BJ (cell line): Measurements from ENCODE around the gene BEAN1. TPM values are rescaled to one million over a fixed set of nuclear protein-coding genes. Genes with fewer than 3 reads are reported as not detected.

Experiments used
- CTCF ChIA-PET: fragments of 350-600 bp; formaldehyde crosslinking; extraction: SDS; loops from one replicate; lab custom pipeline; 2021; ENCODE audit warnings: antibody characterized with exemption, inconsistent platforms; lab: Yijun Ruan, JAX
- POLR2A ChIA-PET: fragments of 300-600 bp; sonication (Branson Sonifier 250); formaldehyde crosslinking; extraction: SDS; loops from one replicate; lab custom pipeline; 2021; ENCODE audit warnings: antibody characterized with exemption; lab: Charles Lee
- DNase-seq: peaks from one replicate; pipeline ENCODE4 v3.0.0-alpha.2; 2011; ENCODE audit warnings: low read depth
- H3K27me3 ChIP-seq: 2 replicates; pipeline ENCODE4 v1.6.0; 2011; ENCODE audit warnings: low read length; ENCODE audit not compliant: control insufficient read depth, insufficient read depth
- H3K36me3 ChIP-seq: 2 replicates; pipeline ENCODE4 v1.5.1; 2011; ENCODE audit warnings: low read length; ENCODE audit not compliant: control insufficient read depth, insufficient read depth
- H3K4me3 ChIP-seq: 2 replicates; pipeline ENCODE4 v1.5.1; 2011; ENCODE audit warnings: low read depth, mild to moderate bottlenecking, control low read depth, low read length
- polyA plus RNA-seq: library from polyadenylated mRNA; depleted of rRNA; stranded (reverse); fragments of >200 nt; gene quantifications from 2 replicates; pipeline ENCODE4 v1.2.3, GENCODE V29; 2011
- TF ChIP-seq, protein P1 (sequence below): IDR thresholded peaks from 2 replicates; pipeline ENCODE4 v1.5.1; 2011; ENCODE audit warnings: low read depth, mild to moderate bottlenecking, control low read depth, inconsistent platforms, low read length, moderate library complexity; ENCODE audit not compliant: insufficient read depth

The BEAN1 gene
- polyA plus RNA-seq, 1 experiment: not detected

DNA sequence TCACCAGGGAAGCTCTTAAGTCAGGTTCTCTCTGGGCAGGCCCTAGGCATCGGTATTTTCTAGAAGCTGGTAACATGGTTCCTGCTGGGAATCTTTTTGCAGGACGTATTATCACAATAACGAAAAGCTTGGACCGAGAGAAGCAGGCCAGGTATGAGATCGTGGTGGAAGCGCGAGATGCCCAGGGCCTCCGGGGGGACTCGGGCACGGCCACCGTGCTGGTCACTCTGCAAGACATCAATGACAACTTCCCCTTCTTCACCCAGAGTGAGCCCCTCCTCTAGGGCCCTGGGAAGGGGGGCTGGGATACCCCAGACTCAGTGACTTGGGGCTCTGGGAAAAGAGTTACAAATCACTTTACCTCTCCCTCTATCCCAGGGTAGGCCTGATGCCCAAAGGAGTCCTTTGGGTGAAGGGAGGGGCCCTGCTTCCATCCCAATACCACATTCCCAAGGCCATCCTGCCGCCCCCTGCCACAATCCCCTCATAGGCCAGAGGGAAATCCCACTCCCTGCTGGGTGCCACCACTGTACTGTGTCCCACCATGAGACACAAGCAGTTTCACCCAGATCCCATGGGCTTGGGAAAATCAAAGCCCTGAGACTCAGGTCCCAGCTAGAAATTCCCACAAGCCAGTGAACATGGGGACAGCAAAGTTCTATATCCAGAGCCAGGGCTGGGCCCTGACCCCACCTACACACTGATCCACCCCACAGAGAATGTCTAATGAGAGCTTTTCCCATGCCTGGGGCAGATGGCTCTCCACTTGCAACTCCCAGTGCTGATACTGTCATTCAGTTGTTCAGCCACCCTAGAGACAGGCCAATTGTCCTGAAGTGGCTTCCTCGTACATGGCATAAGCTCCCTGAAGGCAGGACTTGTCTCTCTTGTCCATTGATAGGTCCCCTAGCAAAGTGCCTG, 37.6 kb upstream of the BEAN1 start:
- TF ChIP-seq, protein P1, sequence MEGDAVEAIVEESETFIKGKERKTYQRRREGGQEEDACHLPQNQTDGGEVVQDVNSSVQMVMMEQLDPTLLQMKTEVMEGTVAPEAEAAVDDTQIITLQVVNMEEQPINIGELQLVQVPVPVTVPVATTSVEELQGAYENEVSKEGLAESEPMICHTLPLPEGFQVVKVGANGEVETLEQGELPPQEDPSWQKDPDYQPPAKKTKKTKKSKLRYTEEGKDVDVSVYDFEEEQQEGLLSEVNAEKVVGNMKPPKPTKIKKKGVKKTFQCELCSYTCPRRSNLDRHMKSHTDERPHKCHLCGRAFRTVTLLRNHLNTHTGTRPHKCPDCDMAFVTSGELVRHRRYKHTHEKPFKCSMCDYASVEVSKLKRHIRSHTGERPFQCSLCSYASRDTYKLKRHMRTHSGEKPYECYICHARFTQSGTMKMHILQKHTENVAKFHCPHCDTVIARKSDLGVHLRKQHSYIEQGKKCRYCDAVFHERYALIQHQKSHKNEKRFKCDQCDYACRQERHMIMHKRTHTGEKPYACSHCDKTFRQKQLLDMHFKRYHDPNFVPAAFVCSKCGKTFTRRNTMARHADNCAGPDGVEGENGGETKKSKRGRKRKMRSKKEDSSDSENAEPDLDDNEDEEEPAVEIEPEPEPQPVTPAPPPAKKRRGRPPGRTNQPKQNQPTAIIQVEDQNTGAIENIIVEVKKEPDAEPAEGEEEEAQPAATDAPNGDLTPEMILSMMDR: no peak
- Histone ChIP-seq H3K4me3 (no peak overlapping the region), H3K27me3 (no peaks in the 10 kb centered on the region; the same call in 1 of the 2 replicates), H3K36me3 (no peaks in the 10 kb centered on the region)
- DNase-seq: no peak
- ChIA-PET POLR2A (no interaction called here), CTCF (interaction anchor here (0.9 to 1.6 kb wide), 2 partner anchors 17 to 351 kb away, joined by 3 to 4 read pairs; no protein-coding TSS in a partner anchor)

- Histone ChIP-seq H3K27me3 (no peaks in the 10 kb centered on the region; the same call in 1 of the 2 replicates), H3K36me3 (no peaks in the 10 kb centered on the region), H3K4me3 (no peak overlapping the region)
- CTCF ChIA-PET: interaction anchor here (0.9 to 1.6 kb wide), 2 partner anchors 16 to 350 kb away, joined by 3 to 4 read pairs; no protein-coding TSS in a partner anchor
- POLR2A ChIA-PET: no interaction called here
- TF ChIP-seq, protein P1: no peak
- no peak for DNase-seq
Measured at GRCh38 chr16:66390346-66391108, 36.6 kb upstream of the BEAN1 start.

GRCh38 chr16:66391726-66392670, 35.1 kb upstream of the BEAN1 start:
- H3K27me3 ChIP-seq: peaks cover 2% of the 10 kb centered on the region
- DNase-seq: no peak
- no peaks in the 10 kb centered on the region for H3K36me3 ChIP-seq
- CTCF ChIA-PET: interaction anchor here (1.5 to 2.0 kb wide), 3 partner anchors 13 to 35 kb away, joined by 5 to 7 read pairs (median 5); no protein-coding TSS in a partner anchor
- TF ChIP-seq, protein P1: no peak
- POLR2A ChIA-PET: no interaction called here
- no peak overlapping the region for H3K4me3 ChIP-seq

DNA sequence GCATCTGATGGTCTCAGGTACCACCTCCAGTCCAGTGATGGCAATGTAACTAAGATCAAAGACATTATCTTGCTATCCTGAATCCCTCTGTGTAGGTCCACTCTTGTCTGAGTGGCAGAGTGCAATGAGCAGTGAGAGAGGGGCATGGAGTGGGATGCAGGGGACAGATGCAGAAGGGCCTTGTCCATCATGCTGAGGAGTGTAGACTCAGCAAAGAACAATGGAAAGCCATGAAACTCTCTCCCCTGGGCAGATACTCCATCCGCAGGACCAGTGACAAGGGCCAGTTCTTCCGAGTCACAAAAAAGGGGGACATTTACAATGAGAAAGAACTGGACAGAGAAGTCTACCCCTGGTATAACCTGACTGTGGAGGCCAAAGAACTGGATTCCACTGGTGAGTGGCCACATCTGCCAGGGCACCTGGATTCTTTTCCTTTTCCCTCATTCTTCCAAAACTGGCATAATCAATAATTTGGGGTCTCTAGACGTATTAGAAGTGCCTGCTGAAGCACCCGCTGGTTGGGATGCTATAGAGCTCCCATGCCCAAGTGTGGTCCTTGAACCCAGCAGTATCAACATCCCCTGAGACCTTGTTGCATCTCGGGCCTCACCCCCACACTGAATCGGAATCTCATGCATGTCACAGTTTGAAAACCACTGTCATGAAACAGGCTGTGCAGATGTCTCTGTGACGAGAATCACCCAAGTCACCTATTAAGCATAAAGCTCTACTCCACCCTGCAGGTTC, 31.1 kb upstream of the BEAN1 start:
- ChIA-PET CTCF (interaction anchor here (0.6 to 1.6 kb wide), 2 partner anchors 11 to 363 kb away, joined by 3 to 5 read pairs; no protein-coding TSS in a partner anchor), POLR2A (interaction anchor here (0.6 kb wide), 1 partner anchor 799 kb away, joined by 3 read pairs; no protein-coding TSS in a partner anchor)
- H3K36me3 ChIP-seq: no peaks in the 10 kb centered on the region
- no peak for DNase-seq
- TF ChIP-seq, protein P1: no peak
- peaks cover 7% of the 10 kb centered on the region for H3K27me3 ChIP-seq
- no peak overlapping the region for H3K4me3 ChIP-seq
